HepG2 (cell line): ENCODE results near the gene RHOBTB3. TPM values are rescaled to one million over a fixed set of nuclear protein-coding genes. Genes with fewer than 3 reads are reported as not detected.
A peak's percentile ranks its signal among the peaks of the same experiment; 100 is the strongest.

ENCODE experiments used
- ARNT2 ChIP-seq: sonication (generic); formaldehyde crosslinking; IDR thresholded peaks from 2 replicates; pipeline ENCODE4 v1.8.0; 2022; ENCODE audit warnings: mild to moderate bottlenecking, low read depth, missing genetic modification reagents, moderate library complexity
- NPAS2 ChIP-seq: sonication (generic); formaldehyde crosslinking; IDR thresholded peaks from 2 replicates; pipeline ENCODE4 v1.8.0; 2022; ENCODE audit warnings: mild to moderate bottlenecking, missing genetic modification reagents, borderline replicate concordance
- POLR2G ChIP-seq: fragments of 200-400 bp; formaldehyde crosslinking; IDR thresholded peaks from 2 replicates; pipeline ENCODE4 v1.6.1; 2018; ENCODE audit warnings: mild to moderate bottlenecking, low read depth, low read length, moderate library complexity
- RFX3 ChIP-seq: IDR thresholded peaks from 2 replicates; pipeline ENCODE4 v1.6.1; 2016; ENCODE audit warnings: missing biosample characterization, missing genetic modification reagents
- SIN3A ChIP-seq: IDR thresholded peaks from 2 replicates; pipeline ENCODE4 v1.6.1; 2011; ENCODE audit warnings: low read depth, mild to moderate bottlenecking, control low read depth, low read length, borderline replicate concordance
- SKI ChIP-seq: fragments of 450-650 bp; IDR thresholded peaks from one replicate; pipeline ENCODE4 v1.6.1; 2018; ENCODE audit warnings: mild to moderate bottlenecking; ENCODE audit not compliant: partially characterized antibody
- SOX5 ChIP-seq: IDR thresholded peaks from 2 replicates; pipeline ENCODE4 v1.6.1; 2016; ENCODE audit warnings: borderline replicate concordance
- THYN1 ChIP-seq: sonication (generic); formaldehyde crosslinking; IDR thresholded peaks from 2 replicates; pipeline ENCODE4 v1.8.1; 2023; ENCODE audit warnings: low read depth, mild to moderate bottlenecking, moderate library complexity, missing genetic modification reagents, borderline replicate concordance
- TRIM24 ChIP-seq: sonication (generic); formaldehyde crosslinking; IDR thresholded peaks from 2 replicates; pipeline ENCODE4 v1.8.0; 2022; ENCODE audit warnings: mild to moderate bottlenecking, missing genetic modification reagents
- YEATS4 ChIP-seq: sonication (generic); formaldehyde crosslinking; IDR thresholded peaks from 2 replicates; pipeline ENCODE4 v1.4.0; 2020; ENCODE audit warnings: missing genetic modification reagents, borderline replicate concordance
- ZBTB7B ChIP-seq: sonication (generic); formaldehyde crosslinking; IDR thresholded peaks from 2 replicates; pipeline ENCODE4 v1.4.0; 2020; ENCODE audit warnings: missing genetic modification reagents
- ZKSCAN8 ChIP-seq: IDR thresholded peaks from 2 replicates; pipeline ENCODE4 v1.6.1; 2016; ENCODE audit warnings: borderline replicate concordance, missing genetic modification reagents, missing compliant biosample characterization
- ZMYM4 ChIP-seq: sonication (generic); formaldehyde crosslinking; IDR thresholded peaks from 2 replicates; pipeline ENCODE4 v1.8.1; 2023; ENCODE audit warnings: mild to moderate bottlenecking, missing genetic modification reagents
- ZNF101 ChIP-seq: sonication (generic); formaldehyde crosslinking; IDR thresholded peaks from 2 replicates; pipeline ENCODE4 v1.4.0; 2020; ENCODE audit warnings: mild to moderate bottlenecking, low read depth, missing genetic modification reagents, borderline replicate concordance
- ZNF253 ChIP-seq: sonication (generic); formaldehyde crosslinking; IDR thresholded peaks from 2 replicates; pipeline ENCODE4 v1.8.0; 2022; ENCODE audit warnings: mild to moderate bottlenecking, missing genetic modification reagents, borderline replicate concordance
- ZNF329 ChIP-seq: sonication (generic); formaldehyde crosslinking; IDR thresholded peaks from 2 replicates; pipeline ENCODE4 v1.9.0; 2021; ENCODE audit warnings: low read depth, mild to moderate bottlenecking, missing genetic modification reagents
- ZNF563 ChIP-seq: sonication (generic); formaldehyde crosslinking; IDR thresholded peaks from 2 replicates; pipeline ENCODE4 v1.8.0; 2022; ENCODE audit warnings: mild to moderate bottlenecking, moderate library complexity, missing genetic modification reagents
- ZNF589 ChIP-seq: sonication (generic); formaldehyde crosslinking; conservative IDR thresholded peaks from 2 replicates; pipeline ENCODE4 v1.8.0; 2022; ENCODE audit warnings: mild to moderate bottlenecking, moderate library complexity, missing genetic modification reagents
- ZNF615 ChIP-seq: sonication (generic); formaldehyde crosslinking; IDR thresholded peaks from 2 replicates; pipeline ENCODE4 v1.5.0; 2020; ENCODE audit warnings: mild to moderate bottlenecking, missing genetic modification reagents, borderline replicate concordance
- ZNF776 ChIP-seq: sonication (generic); formaldehyde crosslinking; IDR thresholded peaks from 2 replicates; pipeline ENCODE4 v1.4.0; 2020; ENCODE audit warnings: mild to moderate bottlenecking, missing genetic modification reagents
- ZSCAN20 ChIP-seq: sonication (generic); formaldehyde crosslinking; IDR thresholded peaks from 2 replicates; pipeline ENCODE4 v1.4.0; 2020; ENCODE audit warnings: missing genetic modification reagents, mild to moderate bottlenecking, borderline replicate concordance
- polyA plus RNA-seq, 8 experiments: library from polyadenylated mRNA; depleted of rRNA in 3 of 8; stranded (reverse) in 7 of 8; unstranded in 1 of 8; fragments of >200 nt; fragmentation: Illumina TruSeq in 4 of 8; extraction: Trizol in 4 of 8; gene quantifications; 2 replicates each; pipeline versions ENCODE4 v1.2.1 to v1.2.3, GENCODE V29; 2011 to 2016; ENCODE audit warnings: low read depth in 4 of 8, missing spikeins in 1 of 8, mixed read lengths in 1 of 8; ENCODE audit not compliant: insufficient read depth in 1 of 8
- total RNA-seq, 5 experiments: library from RNA; depleted of rRNA; stranded (reverse); fragments of >200 nt; fragmentation: Illumina TruSeq; extraction: Trizol; gene quantifications; 2 replicates each; pipeline ENCODE4 v1.2.3, GENCODE V29; 2016; ENCODE audit warnings: low read depth in 1 of 5
- TF ChIP-seq, protein P1 (sequence below): sonication (generic); formaldehyde crosslinking; IDR thresholded peaks from 2 replicates; pipeline ENCODE4 v1.4.0; 2020; ENCODE audit warnings: missing genetic modification reagents
- TF ChIP-seq, protein P2 (sequence below): sonication (generic); formaldehyde crosslinking; IDR thresholded peaks from 2 replicates; pipeline ENCODE4 v1.5.0; 2020; ENCODE audit warnings: missing genetic modification reagents, mild to moderate bottlenecking, borderline replicate concordance
- TF ChIP-seq, protein P3 (sequence below): IDR thresholded peaks from 2 replicates; pipeline ENCODE4 v1.6.1; 2016; ENCODE audit warnings: control low read depth

RHOBTB3 gene
- total and polyA plus RNA-seq, 2 of the 13 experiments (the other 11 are each of a cell fraction or from before 2014, with no cell fraction given) = 31.6 to 35.4 TPM

DNA sequence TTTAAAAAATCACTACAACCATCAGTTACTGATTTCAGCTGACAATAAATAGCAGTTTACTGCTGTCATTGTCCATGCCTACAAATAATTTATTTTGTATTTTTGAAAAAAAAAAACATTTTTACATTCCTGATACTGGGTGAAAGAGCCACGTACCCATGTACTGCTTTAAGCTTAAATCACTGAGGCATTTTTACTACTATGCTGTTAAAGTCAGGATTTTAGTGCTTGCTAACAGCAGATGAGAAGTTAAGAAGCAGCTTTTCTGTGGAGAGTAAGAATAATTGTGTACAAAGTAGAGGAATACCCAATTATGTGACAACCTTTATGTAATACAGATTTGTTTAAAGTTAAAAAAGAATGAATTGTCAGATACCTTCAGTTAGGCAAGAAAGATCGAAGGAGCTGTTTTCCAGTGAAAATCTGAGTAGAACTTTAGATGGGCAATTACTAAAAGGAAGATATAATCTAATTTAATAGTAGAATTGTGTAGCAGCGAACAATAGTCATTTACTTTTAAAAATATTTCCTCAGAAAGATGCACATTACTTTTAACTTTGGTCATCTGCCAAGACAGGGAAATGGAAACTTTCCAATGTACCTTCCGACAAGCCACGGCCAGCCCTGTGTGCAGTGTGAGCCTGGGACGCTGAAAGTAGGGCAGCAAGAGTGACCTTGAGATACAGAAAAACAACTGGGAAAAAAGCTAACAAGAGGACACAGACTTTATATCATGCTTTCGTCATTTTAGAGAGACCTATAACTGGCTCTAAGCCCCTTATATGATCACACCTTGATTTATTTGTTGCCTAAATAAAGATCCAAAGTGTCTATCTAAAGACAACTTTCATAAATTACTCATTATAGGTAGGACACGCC, 39.9 kb downstream of the RHOBTB3 start (continued):
- TF ChIP-seq ZNF101 (CRISPR knock-in tag) (no peak), ZNF776 (CRISPR knock-in tag) (no peak), SOX5 (peak; percentile 43; the same call in 1 of the 2 replicates), ZNF615 (CRISPR knock-in tag) (no peak), ZNF589 (CRISPR knock-in tag) (no peak), ZKSCAN8 (CRISPR knock-in tag) (no peak), ZNF329 (no peak), SKI (no peak), YEATS4 (CRISPR knock-in tag) (no peak), ZSCAN20 (no peak), THYN1 (CRISPR knock-in tag) (no peak), ZNF253 (CRISPR knock-in tag) (no peak), ZNF563 (CRISPR knock-in tag) (no peak), TRIM24 (no peak), ARNT2 (CRISPR knock-in tag) (no peak), NPAS2 (no peak), RFX3 (no peak), ZBTB7B (CRISPR knock-in tag) (0 out of 2 replicates have a peak, but pooled peaks have one; percentile 23), ZMYM4 (CRISPR knock-in tag) (peak; percentile 40; the same call in 1 of the 2 replicates), POLR2G (0 out of 2 replicates have a peak, but pooled peaks have one; percentile 34), SIN3A (no peak)
- TF ChIP-seq, protein P1, sequence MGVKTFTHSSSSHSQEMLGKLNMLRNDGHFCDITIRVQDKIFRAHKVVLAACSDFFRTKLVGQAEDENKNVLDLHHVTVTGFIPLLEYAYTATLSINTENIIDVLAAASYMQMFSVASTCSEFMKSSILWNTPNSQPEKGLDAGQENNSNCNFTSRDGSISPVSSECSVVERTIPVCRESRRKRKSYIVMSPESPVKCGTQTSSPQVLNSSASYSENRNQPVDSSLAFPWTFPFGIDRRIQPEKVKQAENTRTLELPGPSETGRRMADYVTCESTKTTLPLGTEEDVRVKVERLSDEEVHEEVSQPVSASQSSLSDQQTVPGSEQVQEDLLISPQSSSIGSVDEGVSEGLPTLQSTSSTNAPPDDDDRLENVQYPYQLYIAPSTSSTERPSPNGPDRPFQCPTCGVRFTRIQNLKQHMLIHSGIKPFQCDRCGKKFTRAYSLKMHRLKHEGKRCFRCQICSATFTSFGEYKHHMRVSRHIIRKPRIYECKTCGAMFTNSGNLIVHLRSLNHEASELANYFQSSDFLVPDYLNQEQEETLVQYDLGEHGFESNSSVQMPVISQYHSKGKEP (CRISPR knock-in tag) = no peak
- TF ChIP-seq, protein P2, sequence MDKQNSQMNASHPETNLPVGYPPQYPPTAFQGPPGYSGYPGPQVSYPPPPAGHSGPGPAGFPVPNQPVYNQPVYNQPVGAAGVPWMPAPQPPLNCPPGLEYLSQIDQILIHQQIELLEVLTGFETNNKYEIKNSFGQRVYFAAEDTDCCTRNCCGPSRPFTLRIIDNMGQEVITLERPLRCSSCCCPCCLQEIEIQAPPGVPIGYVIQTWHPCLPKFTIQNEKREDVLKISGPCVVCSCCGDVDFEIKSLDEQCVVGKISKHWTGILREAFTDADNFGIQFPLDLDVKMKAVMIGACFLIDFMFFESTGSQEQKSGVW = no peak
- TF ChIP-seq, protein P3, sequence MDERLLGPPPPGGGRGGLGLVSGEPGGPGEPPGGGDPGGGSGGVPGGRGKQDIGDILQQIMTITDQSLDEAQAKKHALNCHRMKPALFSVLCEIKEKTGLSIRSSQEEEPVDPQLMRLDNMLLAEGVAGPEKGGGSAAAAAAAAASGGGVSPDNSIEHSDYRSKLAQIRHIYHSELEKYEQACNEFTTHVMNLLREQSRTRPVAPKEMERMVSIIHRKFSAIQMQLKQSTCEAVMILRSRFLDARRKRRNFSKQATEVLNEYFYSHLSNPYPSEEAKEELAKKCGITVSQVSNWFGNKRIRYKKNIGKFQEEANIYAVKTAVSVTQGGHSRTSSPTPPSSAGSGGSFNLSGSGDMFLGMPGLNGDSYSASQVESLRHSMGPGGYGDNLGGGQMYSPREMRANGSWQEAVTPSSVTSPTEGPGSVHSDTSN (CRISPR knock-in tag) = no peak
